ENCODE measurements around the gene CCNYL1. TPM values are rescaled to one million over a fixed set of nuclear protein-coding genes. Genes with fewer than 3 reads are reported as not detected.

The CCNYL1 gene
- total RNA-seq, 6 donors from 2014 or later = 10.9 to 27.0 (median 19.2) TPM

DNA sequence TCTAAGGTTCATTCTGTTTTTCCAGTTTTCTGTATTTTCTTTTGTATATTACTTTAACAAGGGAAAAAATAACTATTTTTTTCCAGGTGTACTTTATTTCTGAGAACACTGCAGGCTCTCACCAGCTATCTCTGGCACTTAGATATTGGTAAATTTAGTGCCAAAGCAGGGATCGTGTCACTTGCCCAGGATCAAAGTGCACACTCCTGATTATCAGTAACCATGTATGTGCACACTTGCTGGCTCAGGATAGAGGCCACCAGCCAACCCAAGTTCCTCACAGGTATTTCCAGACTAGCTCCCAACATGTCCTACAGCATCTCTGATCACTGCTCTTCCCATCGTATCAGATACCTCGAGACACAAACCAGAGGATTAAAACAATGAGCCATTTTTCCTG lies 64.0 kb downstream of the CCNYL1 start:
- H3K4me3 ChIP-seq = no peak overlapping the region
- H3K9me3 ChIP-seq = no peaks in the 10 kb centered on the region
- TF ChIP-seq CTCF (IDR thresholded peaks at IDR 0.05) = no peak
- TF ChIP-seq POLR2A (IDR thresholded peaks at IDR 0.05) = no peak
- TF ChIP-seq EP300 (IDR thresholded peaks at IDR 0.05) = no peak
- no peak for TF ChIP-seq POLR2AphosphoS5 (IDR thresholded peaks at IDR 0.05)
- 81 to 96% methylated on average over 3 of the region's 3 CpGs for WGBS, 2 donors
- H3K4me1 ChIP-seq = peaks cover 6 to 13% (median 9%) of the 10 kb centered on the region in 4 donors
- ATAC-seq (ENCODE audit: low FRiP score in 2 of 2) (no peak), DNase-seq (no peak)
- H3K27ac ChIP-seq = no peak overlapping the region
- no peaks in the 10 kb centered on the region for H3K27me3 ChIP-seq
- H3K36me3 ChIP-seq = no peaks in the 10 kb centered on the region

DNA sequence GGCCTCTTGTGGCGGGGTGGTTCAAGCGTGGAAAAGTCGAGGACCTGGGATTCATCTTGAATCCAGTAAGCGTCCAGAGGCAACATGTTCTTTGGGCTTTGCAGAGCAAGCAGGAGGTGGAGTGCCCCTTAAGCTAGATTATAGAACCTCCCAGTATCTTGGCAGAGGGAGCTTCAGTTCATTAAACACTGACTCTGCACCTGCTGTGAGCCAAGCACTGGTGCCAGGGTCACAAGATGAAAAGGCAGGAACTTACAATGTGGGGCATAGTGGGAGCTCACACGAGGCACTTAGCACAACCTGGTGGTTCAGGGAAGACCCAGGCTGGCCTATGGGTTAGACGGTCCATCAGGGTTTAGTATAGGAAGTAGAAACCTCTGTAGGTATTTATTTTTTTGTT lies 65.7 kb downstream of the CCNYL1 start:
- H3K9me3 ChIP-seq = no peaks in the 10 kb centered on the region
- no peaks in the 10 kb centered on the region for H3K36me3 ChIP-seq
- no peaks in the 10 kb centered on the region for H3K27me3 ChIP-seq
- DNase-seq (no peak), ATAC-seq (ENCODE audit: low FRiP score in 2 of 2) (no peak)
- no peak overlapping the region for H3K4me3 ChIP-seq
- no peaks in the 10 kb centered on the region for H3K4me1 ChIP-seq
- H3K27ac ChIP-seq = no peak overlapping the region
- no peak for TF ChIP-seq EP300 (IDR thresholded peaks at IDR 0.05)
- TF ChIP-seq POLR2AphosphoS5 (IDR thresholded peaks at IDR 0.05) = no peak
- no peak for TF ChIP-seq CTCF (IDR thresholded peaks at IDR 0.05)
- TF ChIP-seq POLR2A (IDR thresholded peaks at IDR 0.05) = no peak
- WGBS, 2 donors = 91 to 94% methylated on average over 6 of the region's 6 CpGs

- WGBS, 2 donors = 78 to 95% methylated on average over 4 of the region's 4 CpGs
- ATAC-seq (ENCODE audit: low FRiP score in 2 of 2) = no peak
- Histone ChIP-seq H3K9me3 (no peaks in the 10 kb centered on the region), H3K4me3 (no peak overlapping the region), H3K4me1 (no peaks in the 10 kb centered on the region), H3K36me3 (no peaks in the 10 kb centered on the region), H3K27me3 (no peaks in the 10 kb centered on the region), H3K27ac (no peak overlapping the region)
- no peak for TF ChIP-seq POLR2A (IDR thresholded peaks at IDR 0.05)
- DNase-seq = no peak
These were observed 67.0 kb downstream of the CCNYL1 start for GRCh38 chr2:207778298-207778882.

GRCh38 chr2:207779523-207779922 lies 68.1 kb downstream of the CCNYL1 start:
- Histone ChIP-seq H3K9me3 (no peaks in the 10 kb centered on the region), H3K27ac (no peak overlapping the region), H3K4me1 (no peaks in the 10 kb centered on the region), H3K36me3 (no peaks in the 10 kb centered on the region), H3K4me3 (no peak overlapping the region), H3K27me3 (no peaks in the 10 kb centered on the region)
- TF ChIP-seq POLR2AphosphoS5 (IDR thresholded peaks at IDR 0.05) (no peak), CTCF (IDR thresholded peaks at IDR 0.05) (no peak), EP300 (IDR thresholded peaks at IDR 0.05) (no peak), POLR2A (IDR thresholded peaks at IDR 0.05) (no peak)
- DNase-seq = no peak
- no peak for ATAC-seq (ENCODE audit: low FRiP score in 2 of 2)
- WGBS, 2 donors = 83 to 84% methylated on average over 9 to 11 of the region's 11 CpGs

GRCh38 chr2:207782238-207783030 lies 71.0 kb downstream of the CCNYL1 start:
- H3K36me3 ChIP-seq = no peaks in the 10 kb centered on the region
- WGBS, 2 donors = 84 to 86% methylated on average over 10 of the region's 10 CpGs

More at GRCh38 chr2:207782238-207783030, 71.0 kb downstream of the CCNYL1 start:
- H3K27ac ChIP-seq = no peak overlapping the region
- no peak for TF ChIP-seq CTCF (IDR thresholded peaks at IDR 0.05)
- TF ChIP-seq POLR2AphosphoS5 (IDR thresholded peaks at IDR 0.05) = no peak
- no peak for TF ChIP-seq EP300 (IDR thresholded peaks at IDR 0.05)
- no peak for TF ChIP-seq POLR2A (IDR thresholded peaks at IDR 0.05)
- H3K4me3 ChIP-seq = no peak overlapping the region
- no peak for ATAC-seq (ENCODE audit: low FRiP score in 2 of 2)
- H3K9me3 ChIP-seq = no peaks in the 10 kb centered on the region
- no peak for DNase-seq
- no peaks in the 10 kb centered on the region for H3K27me3 ChIP-seq
- H3K4me1 ChIP-seq = peaks cover 0 to 3% (median 0%) of the 10 kb centered on the region in 4 donors
